Hair follicle dermal papilla cell (primary cell): ENCODE results near the gene CADM1. TPM values are rescaled to one million over a fixed set of nuclear protein-coding genes. Genes with fewer than 3 reads are reported as not detected.

ENCODE experiments used
- small RNA-seq: library from RNA; depleted of rRNA; stranded (forward); fragments of <200 nt; gene quantifications from one replicate; pipeline ENCODE3, GENCODE V24; 2012
- total RNA-seq: library from RNA; depleted of rRNA; stranded (reverse); fragments of >200 nt; gene quantifications from 2 replicates; pipeline ENCODE4 v1.2.3, GENCODE V29; 2012

Gene CADM1
- 9.0 and 26.1 TPM in 2 replicates for total RNA-seq

DNA sequence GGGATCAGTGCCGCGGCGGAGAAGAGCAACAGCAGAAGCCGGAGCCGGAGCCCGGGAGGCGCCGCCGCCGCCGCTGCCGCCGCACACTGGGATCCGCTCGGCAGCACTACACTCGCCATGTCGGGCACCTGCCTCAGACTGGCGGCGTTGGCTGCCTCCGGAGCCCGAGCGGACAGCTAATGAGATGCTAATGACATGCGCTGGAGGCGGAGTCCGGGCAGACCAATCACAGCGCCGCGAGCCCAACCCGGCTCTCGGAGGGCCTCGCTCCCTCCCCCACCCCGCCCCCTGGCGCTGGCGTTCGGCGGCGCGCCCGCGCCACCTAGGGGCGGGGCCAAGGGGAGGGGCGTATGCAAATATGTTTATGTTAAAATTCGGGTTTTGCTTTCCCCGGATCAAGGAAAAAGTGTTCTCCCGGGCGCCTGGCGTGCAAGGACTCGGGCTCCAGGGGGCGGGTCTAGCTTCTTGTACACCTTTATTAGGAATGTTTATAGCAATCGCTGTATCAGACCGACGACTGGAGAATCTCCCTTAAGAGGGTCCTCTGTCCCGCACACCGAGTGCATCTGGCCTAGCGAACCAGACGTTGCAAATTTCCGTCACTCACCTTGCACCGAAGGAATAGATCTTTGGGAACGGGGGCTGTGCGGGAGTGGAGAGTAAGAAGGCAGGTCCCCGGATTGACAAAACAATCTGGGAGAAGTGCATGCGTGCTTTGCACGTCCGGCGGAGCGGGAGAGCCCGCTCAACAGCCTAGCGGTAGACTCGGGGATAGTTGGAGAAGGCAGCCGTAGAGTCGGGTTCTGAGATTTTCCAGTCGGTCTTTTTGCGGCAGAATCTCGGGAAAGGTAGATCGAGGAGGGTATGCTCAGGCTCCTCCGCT lies at the start of gene CADM1:
Gene CADM1, minus strand, starts transcription at position 140 of the 883 bp plus-strand sequence.

Small RNAs within 50 kb of the gene (small RNA-seq; reads per million reads assigned to genes)
- gene RF01293: not detected
